Measurements from ENCODE around the gene PGF. TPM values are rescaled to one million over a fixed set of nuclear protein-coding genes. Genes with fewer than 3 reads are reported as not detected.

Gene PGF
- total and polyA plus RNA-seq, 4 experiments from 2014 or later = 0.11 to 0.13 TPM; not detected in 2

Other genes starting within 250 kb of the PGF start
- 10 to 100 TPM; 44.4 to 46.1 TPM for gene AREL1, start 242.5 kb downstream of the PGF start, total RNA-seq
- gene AREL1, start 242.5 kb downstream of the PGF start, polyA plus RNA-seq = 10 to 100 TPM; 16.2 to 24.2 TPM
- 10 to 100 TPM; 57.5 to 57.9 TPM for gene FCF1, start 242.5 kb downstream of the PGF start, total RNA-seq
- 10 to 100 TPM; 28.6 to 35.5 TPM for gene FCF1, start 242.5 kb downstream of the PGF start, polyA plus RNA-seq
- 10 to 100 TPM; 83.1 to 90.3 TPM for gene YLPM1, start 192.3 kb downstream of the PGF start, total RNA-seq
- 10 to 100 TPM in 1 of 2 donors, 1 to 10 TPM in 1; 2.5 to 21.5 TPM for gene YLPM1, start 192.3 kb downstream of the PGF start, polyA plus RNA-seq
- gene PROX2, start 79.5 kb downstream of the PGF start, total RNA-seq = not detected
- gene PROX2, start 79.5 kb downstream of the PGF start, polyA plus RNA-seq = under 1 TPM in 1 of 2 donors, not detected in 1; 0.05 TPM
- gene DLST, start 73.7 kb downstream of the PGF start, total RNA-seq = 100 to 1,000 TPM; 101 to 104 TPM
- gene DLST, start 73.7 kb downstream of the PGF start, polyA plus RNA-seq = 10 to 100 TPM in 1 of 2 donors, 1 to 10 TPM in 1; 4.8 to 10.8 TPM
- 1 to 10 TPM; 2.5 to 2.9 TPM for gene RPS6KL1, start 32.3 kb downstream of the PGF start, total RNA-seq
- gene RPS6KL1, start 32.3 kb downstream of the PGF start, polyA plus RNA-seq = under 1 TPM; 0.45 to 0.87 TPM
- gene EIF2B2, start 47.3 kb upstream of the PGF start, total RNA-seq = 10 to 100 TPM; 31.3 to 31.7 TPM
- gene EIF2B2, start 47.3 kb upstream of the PGF start, polyA plus RNA-seq = 10 to 100 TPM; 32.6 to 38.8 TPM
- gene MLH3, start 95.9 kb upstream of the PGF start, total RNA-seq = 10 to 100 TPM; 24.9 to 26.8 TPM
- gene MLH3, start 95.9 kb upstream of the PGF start, polyA plus RNA-seq = 10 to 100 TPM in 1 of 2 donors, 1 to 10 TPM in 1; 3.9 to 12.6 TPM
- 10 to 100 TPM; 38.5 to 46.6 TPM for gene ACYP1, start 108.4 kb upstream of the PGF start, total RNA-seq
- 10 to 100 TPM; 16.0 to 20.7 TPM for gene ACYP1, start 108.4 kb upstream of the PGF start, polyA plus RNA-seq
- gene ZC2HC1C, start 114.0 kb upstream of the PGF start, total RNA-seq = under 1 TPM; 0.76 to 0.97 TPM
- 1 to 10 TPM; 1.5 to 3.6 TPM for gene ZC2HC1C, start 114.0 kb upstream of the PGF start, polyA plus RNA-seq
- 100 to 1,000 TPM; 129 to 133 TPM for gene NEK9, start 171.5 kb upstream of the PGF start, total RNA-seq
- gene NEK9, start 171.5 kb upstream of the PGF start, polyA plus RNA-seq = 10 to 100 TPM in 1 of 2 donors, 1 to 10 TPM in 1; 9.8 to 20.2 TPM
- 100 to 1,000 TPM; 202 to 217 TPM for gene TMED10, start 221.0 kb upstream of the PGF start, total RNA-seq
- gene TMED10, start 221.0 kb upstream of the PGF start, polyA plus RNA-seq = 100 to 1,000 TPM; 338 to 425 TPM